A673 (cell line): ENCODE results near the gene EXOC3L4. TPM values are rescaled to one million over a fixed set of nuclear protein-coding genes. Genes with fewer than 3 reads are reported as not detected.
"Not testable (repeated sequence)": the region's sequence is repeated elsewhere in the genome, so short reads cannot be mapped to it uniquely, and the experiment has no call there.

Experiments
- Bru-seq: library from RNA; stranded (reverse); fragments of 400-500 nt; gene quantifications from one replicate; lab custom pipeline; 2021; lab: Mats Ljungman, UMichigan
- BruChase-seq, 2 experiments: library from RNA; stranded (reverse); fragments of 400-500 nt; gene quantifications; one replicate each; lab custom pipeline; 2021; lab: Mats Ljungman, UMichigan
- BruUV-seq: library from RNA; stranded (reverse); fragments of 400-500 nt; replicated peaks from 2 replicates; lab custom pipeline; 2021; lab: Mats Ljungman, UMichigan
- CTCF ChIA-PET: fragments of 300-600 bp; sonication (Branson Sonifier 250); formaldehyde crosslinking; loops from one replicate; lab custom pipeline; 2022; ENCODE audit warnings: antibody characterized with exemption; lab: Charles Lee
- POLR2A ChIA-PET: fragments of 300-600 bp; sonication (Branson Sonifier 250); formaldehyde crosslinking; loops from one replicate; lab custom pipeline; 2022; ENCODE audit warnings: antibody characterized with exemption; ENCODE audit not compliant: low non-redundant PET; lab: Charles Lee
- DNase-seq: peaks from one replicate; pipeline ENCODE4 v3.0.0-alpha.2; 2015; ENCODE audit warnings: low spot score
- H3K27ac ChIP-seq: fragments of 200-600 bp; sonication (generic); 2 replicates; pipeline ENCODE4 v1.5.1; 2016; ENCODE audit warnings: mixed run types, low read depth, mild to moderate bottlenecking, mixed read lengths, antibody characterized with exemption, low read length; ENCODE audit not compliant: poor library complexity, severe bottlenecking
- H3K27me3 ChIP-seq: fragments of 200-600 bp; sonication (generic); replicated peaks from 2 replicates; pipeline ENCODE4 v1.6.1; 2017; ENCODE audit warnings: mixed run types, low read depth, mild to moderate bottlenecking, mixed read lengths, antibody characterized with exemption, low read length; ENCODE audit not compliant: insufficient read depth, poor library complexity
- H3K36me3 ChIP-seq: fragments of 200-600 bp; sonication (generic); 2 replicates; pipeline ENCODE4 v1.6.1; 2016; ENCODE audit warnings: mixed run types, mild to moderate bottlenecking, mixed read lengths, antibody characterized with exemption, low read length; ENCODE audit not compliant: insufficient read depth, poor library complexity, severe bottlenecking
- H3K4me1 ChIP-seq: fragments of 200-600 bp; sonication (generic); 2 replicates; pipeline ENCODE4 v1.6.1; 2017; ENCODE audit warnings: mixed run types, mild to moderate bottlenecking, mixed read lengths, antibody characterized with exemption, low read length; ENCODE audit not compliant: insufficient read depth, poor library complexity, severe bottlenecking
- H3K4me3 ChIP-seq: fragments of 200-600 bp; sonication (generic); 2 replicates; pipeline ENCODE4 v1.5.1; 2016; ENCODE audit warnings: low read depth, mixed run types, mild to moderate bottlenecking, mixed read lengths, low read length; ENCODE audit not compliant: poor library complexity, severe bottlenecking
- H3K9me3 ChIP-seq: fragments of 200-600 bp; sonication (generic); 2 replicates; pipeline ENCODE4 v1.6.1; 2016; ENCODE audit warnings: mixed run types, low read depth, mild to moderate bottlenecking, mixed read lengths, antibody characterized with exemption, low read length; ENCODE audit not compliant: poor library complexity, severe bottlenecking
- CTCF ChIP-seq: fragments of 300-800, 200-600 bp; sonication (generic); conservative IDR thresholded peaks from 2 replicates; pipeline ENCODE4 v1.5.1; 2017; ENCODE audit warnings: low read depth, mild to moderate bottlenecking, antibody characterized with exemption, low read length, moderate library complexity, mixed read lengths
- EZH2 ChIP-seq: fragments of 200-600 bp; sonication (generic); IDR thresholded peaks from 2 replicates; pipeline ENCODE4 v1.6.1; 2017; ENCODE audit warnings: borderline replicate concordance, low read depth, mild to moderate bottlenecking, mixed read lengths, antibody characterized with exemption, low read length; ENCODE audit not compliant: poor library complexity, severe bottlenecking
- intact Hi-C: fragments of 100-400 bp; cut with micrococcal nuclease; formaldehyde crosslinking; loops from one replicate; pipeline ENCODE4 v1.10.0; 2022; ENCODE audit not compliant: unreplicated experiment
- long read RNA-seq: library from polyadenylated mRNA; stranded (forward); transcript quantifications from one replicate; pipeline ENCODE4 v2.0.0, GENCODE V29; 2022
- total RNA-seq: library from RNA; stranded (reverse); gene quantifications from 2 replicates; pipeline ENCODE4 v1.2.3, GENCODE V29; 2021

Gene EXOC3L4
- not detected in 2 replicates for total RNA-seq
- not detected for Bru-seq, nascent RNA
- BruChase-seq, experiment 1, labeled RNA remaining after a 2-hour chase: not detected
- BruChase-seq, experiment 2, labeled RNA remaining after a 6-hour chase: percentile 17 among the genes with signal in this experiment
- long read RNA-seq: 0 reads

GRCh38 chr14:103094406-103095209 lies at the start of gene EXOC3L4:
TSS of gene EXOC3L4 (plus strand) at chr14:103094725. CDS start at chr14:103100220, 5,495 bp downstream.
- BruUV-seq: no TSS peak
- H3K27ac ChIP-seq: no peak within 1 kb of the TSS
- ChIA-PET POLR2A (no interaction called here), CTCF (no interaction called here)
- no peak for TF ChIP-seq CTCF
- no peak for TF ChIP-seq EZH2
- no peaks in the 10 kb centered on the region for H3K27me3 ChIP-seq
- DNase-seq: no peak
- H3K36me3 ChIP-seq: no peaks in the 10 kb centered on the region
- H3K4me1 ChIP-seq: peaks cover 3% of the 10 kb centered on the region
- no peaks in the 10 kb centered on the region for H3K9me3 ChIP-seq
- intact Hi-C loops: no loop called here
- H3K4me3 ChIP-seq: no peak within 1 kb of the TSS

GRCh38 chr14:103045371-103045869 lies 49.1 kb upstream of the EXOC3L4 start:
- H3K27me3 ChIP-seq: no peaks in the 10 kb centered on the region
- CTCF ChIA-PET: no interaction called here
- DNase-seq: no peak
- no peaks in the 10 kb centered on the region for H3K9me3 ChIP-seq
- H3K4me1 ChIP-seq: no peaks in the 10 kb centered on the region
- POLR2A ChIA-PET: no interaction called here
- BruUV-seq: no TSS peak
- TF ChIP-seq CTCF: no peak
- no peak for TF ChIP-seq EZH2
- H3K4me3 ChIP-seq: no peak overlapping the region
- peaks cover 15% of the 10 kb centered on the region for H3K36me3 ChIP-seq
- intact Hi-C loops: no loop called here
- H3K27ac ChIP-seq: peak overlapping the region; percentile 30

- H3K4me3 ChIP-seq, BruUV-seq, H3K36me3 ChIP-seq, H3K4me1 ChIP-seq, POLR2A ChIA-PET, CTCF ChIA-PET, DNase-seq, H3K27ac ChIP-seq, H3K27me3 ChIP-seq, intact Hi-C loops, H3K9me3 ChIP-seq: not testable (repeated sequence)
Measured at GRCh38 chr14:103047453-103047852, 47.1 kb upstream of the EXOC3L4 start.
